ENCODE results near the gene SLC26A3.

Gene SLC26A3

DNA sequence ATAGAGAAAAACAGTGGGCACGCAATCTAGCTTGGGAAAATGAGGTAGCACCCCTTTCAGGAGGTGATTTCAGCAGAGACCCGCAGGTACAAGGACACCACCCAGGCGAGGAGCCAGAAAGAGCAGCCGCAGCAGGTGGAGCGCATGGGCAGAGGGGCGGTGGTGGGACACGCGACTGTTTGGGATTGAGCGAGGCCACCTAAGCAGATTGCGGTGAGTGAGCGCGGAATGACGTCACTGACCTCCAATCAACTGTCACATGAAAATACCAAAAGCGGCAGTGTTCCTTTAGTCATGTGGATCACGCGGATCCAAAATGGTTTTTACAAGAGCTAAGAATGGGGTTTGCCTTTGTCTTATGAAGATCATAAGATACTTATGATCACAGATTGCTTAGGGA is 40.2 kb upstream of the SLC26A3 start:
- no peak overlapping the region for H3K27ac ChIP-seq
- ChIA-PET POLR2A (ENCODE audit: low non-redundant PET) (no interaction called here), CTCF (no interaction called here)
- TF ChIP-seq, protein P1, sequence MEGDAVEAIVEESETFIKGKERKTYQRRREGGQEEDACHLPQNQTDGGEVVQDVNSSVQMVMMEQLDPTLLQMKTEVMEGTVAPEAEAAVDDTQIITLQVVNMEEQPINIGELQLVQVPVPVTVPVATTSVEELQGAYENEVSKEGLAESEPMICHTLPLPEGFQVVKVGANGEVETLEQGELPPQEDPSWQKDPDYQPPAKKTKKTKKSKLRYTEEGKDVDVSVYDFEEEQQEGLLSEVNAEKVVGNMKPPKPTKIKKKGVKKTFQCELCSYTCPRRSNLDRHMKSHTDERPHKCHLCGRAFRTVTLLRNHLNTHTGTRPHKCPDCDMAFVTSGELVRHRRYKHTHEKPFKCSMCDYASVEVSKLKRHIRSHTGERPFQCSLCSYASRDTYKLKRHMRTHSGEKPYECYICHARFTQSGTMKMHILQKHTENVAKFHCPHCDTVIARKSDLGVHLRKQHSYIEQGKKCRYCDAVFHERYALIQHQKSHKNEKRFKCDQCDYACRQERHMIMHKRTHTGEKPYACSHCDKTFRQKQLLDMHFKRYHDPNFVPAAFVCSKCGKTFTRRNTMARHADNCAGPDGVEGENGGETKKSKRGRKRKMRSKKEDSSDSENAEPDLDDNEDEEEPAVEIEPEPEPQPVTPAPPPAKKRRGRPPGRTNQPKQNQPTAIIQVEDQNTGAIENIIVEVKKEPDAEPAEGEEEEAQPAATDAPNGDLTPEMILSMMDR (conservative IDR thresholded peaks at IDR 0.05; ENCODE audit: low read depth) = no peak
- DNase-seq (ENCODE audit: low spot score) = no peak

DNA sequence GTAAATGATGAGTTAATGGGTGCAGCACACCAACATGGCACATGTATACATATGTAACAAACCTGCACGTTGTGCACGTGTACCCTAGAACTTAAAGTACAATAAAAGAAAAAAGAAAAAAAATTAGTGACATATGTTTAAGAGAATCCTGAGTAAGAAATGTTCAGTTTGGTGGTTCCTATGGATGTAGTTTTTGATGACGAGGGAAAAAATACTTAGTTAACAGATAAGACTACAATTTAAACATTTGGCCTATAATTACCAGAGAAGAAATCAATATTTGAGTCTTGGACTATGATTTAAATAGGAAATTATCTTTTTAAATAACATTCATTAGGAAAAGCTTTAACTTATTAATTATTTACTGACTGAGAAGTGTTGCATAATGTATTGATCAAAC is 39.2 kb upstream of the SLC26A3 start:
- no peak for DNase-seq (ENCODE audit: low spot score)
- no peak overlapping the region for H3K27ac ChIP-seq
- CTCF ChIA-PET = no interaction called here

DNA sequence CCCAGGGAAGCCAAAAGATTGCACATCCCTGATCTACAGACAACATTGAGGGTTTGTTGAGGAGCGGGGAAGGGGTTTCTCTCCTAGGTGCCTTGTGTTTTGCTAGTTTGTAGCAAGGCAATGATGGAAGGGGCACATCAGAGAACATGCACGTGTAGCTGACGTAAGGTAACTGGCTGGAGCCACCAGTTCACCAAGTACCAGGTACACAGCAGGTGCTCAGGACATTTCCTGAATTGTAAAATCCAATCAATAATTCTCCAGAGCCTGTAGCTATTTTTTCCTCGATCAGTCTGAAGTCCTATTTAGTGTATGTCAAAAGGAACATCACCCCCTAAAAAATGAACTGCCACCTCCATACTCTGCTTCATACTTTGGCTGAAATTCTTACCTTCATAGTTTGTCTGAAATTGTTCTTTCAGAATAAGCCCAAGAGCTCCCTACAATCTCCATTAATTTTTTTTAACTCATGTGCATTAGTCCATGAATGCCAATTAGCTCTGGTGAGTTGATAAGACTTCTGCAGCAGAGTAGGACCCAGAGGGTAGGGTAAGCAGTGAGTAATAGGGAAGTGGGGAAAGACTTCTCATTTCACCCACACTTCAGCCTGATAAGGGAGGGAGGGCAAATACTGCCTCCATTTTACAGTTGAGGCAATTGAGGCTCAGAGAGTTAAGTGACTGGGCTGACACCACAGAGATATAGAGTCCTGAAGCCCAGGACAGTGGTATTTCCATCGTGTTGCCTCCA is 36.0 kb upstream of the SLC26A3 start:
- CTCF ChIA-PET = no interaction called here
- POLR2A ChIA-PET (ENCODE audit: low non-redundant PET) = no interaction called here

More for the DNA sequence above, 39.2 kb upstream of the SLC26A3 start:
- TF ChIP-seq, protein P1 (conservative IDR thresholded peaks at IDR 0.05; ENCODE audit: low read depth) = no peak
- POLR2A ChIA-PET (ENCODE audit: low non-redundant PET) = no interaction called here

DNA sequence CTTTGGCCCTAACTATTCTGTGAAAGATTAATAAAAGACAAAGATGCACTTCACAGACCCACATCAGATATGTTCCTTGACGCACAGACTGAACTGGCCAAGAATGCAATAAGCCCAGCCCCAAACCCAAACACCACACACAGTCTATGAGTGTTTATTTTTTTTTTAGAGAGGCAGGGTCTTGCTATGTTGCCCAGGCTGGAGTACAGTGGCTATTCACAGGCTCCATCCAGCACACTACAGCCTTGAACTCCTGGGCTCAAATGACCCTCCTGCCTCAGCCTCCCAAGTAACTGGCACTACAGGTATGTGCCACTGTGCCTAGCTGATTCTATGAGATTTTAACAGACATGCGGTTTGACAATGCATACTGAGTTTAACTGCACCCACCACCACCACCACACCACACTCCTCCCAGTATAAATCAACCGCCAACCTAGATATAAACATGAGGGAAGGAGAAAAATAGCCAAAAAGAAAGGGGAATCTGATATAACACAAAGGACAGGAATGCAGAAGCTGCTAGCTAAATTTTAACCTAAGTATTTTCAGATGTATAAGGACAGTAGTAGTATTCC is 35.1 kb upstream of the SLC26A3 start:
- H3K27ac ChIP-seq = no peak overlapping the region
- DNase-seq (ENCODE audit: low spot score) = no peak
- POLR2A ChIA-PET (ENCODE audit: low non-redundant PET) = no interaction called here
- CTCF ChIA-PET = interaction anchor here (0.6 kb wide), 1 partner anchor 37 kb away, joined by 5 read pairs; no protein-coding TSS in a partner anchor
- TF ChIP-seq, protein P1 (conservative IDR thresholded peaks at IDR 0.05; ENCODE audit: low read depth) = no peak

More for the DNA sequence above, 36.0 kb upstream of the SLC26A3 start:
- TF ChIP-seq, protein P1 (conservative IDR thresholded peaks at IDR 0.05; ENCODE audit: low read depth) = no peak
- no peak overlapping the region for H3K27ac ChIP-seq
- DNase-seq (ENCODE audit: low spot score) = no peak

DNA sequence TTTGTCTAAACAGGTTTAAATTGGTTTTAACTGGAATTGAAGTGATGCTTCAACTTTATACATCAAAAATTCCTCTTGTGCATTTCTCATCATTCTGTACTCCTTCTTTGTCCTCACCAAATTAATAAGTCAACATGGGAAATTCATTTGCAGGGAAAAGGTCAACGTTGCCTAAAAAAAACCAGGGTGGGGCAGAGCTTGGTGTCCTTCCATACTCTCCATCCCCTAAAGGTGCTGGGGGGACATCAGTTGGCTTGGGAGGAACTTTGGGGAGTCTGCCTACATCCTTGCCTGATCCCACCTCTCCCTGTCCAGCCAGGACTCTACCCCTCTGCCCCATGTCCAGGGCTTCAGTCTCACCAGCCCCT is 34.1 kb upstream of the SLC26A3 start:
- TF ChIP-seq, protein P1 (conservative IDR thresholded peaks at IDR 0.05; ENCODE audit: low read depth) = no peak
- no peak for DNase-seq (ENCODE audit: low spot score)
- ChIA-PET POLR2A (ENCODE audit: low non-redundant PET) (no interaction called here), CTCF (interaction anchor here (0.6 kb wide), 1 partner anchor 38 kb away, joined by 5 read pairs; no protein-coding TSS in a partner anchor)
- no peak overlapping the region for H3K27ac ChIP-seq

DNA sequence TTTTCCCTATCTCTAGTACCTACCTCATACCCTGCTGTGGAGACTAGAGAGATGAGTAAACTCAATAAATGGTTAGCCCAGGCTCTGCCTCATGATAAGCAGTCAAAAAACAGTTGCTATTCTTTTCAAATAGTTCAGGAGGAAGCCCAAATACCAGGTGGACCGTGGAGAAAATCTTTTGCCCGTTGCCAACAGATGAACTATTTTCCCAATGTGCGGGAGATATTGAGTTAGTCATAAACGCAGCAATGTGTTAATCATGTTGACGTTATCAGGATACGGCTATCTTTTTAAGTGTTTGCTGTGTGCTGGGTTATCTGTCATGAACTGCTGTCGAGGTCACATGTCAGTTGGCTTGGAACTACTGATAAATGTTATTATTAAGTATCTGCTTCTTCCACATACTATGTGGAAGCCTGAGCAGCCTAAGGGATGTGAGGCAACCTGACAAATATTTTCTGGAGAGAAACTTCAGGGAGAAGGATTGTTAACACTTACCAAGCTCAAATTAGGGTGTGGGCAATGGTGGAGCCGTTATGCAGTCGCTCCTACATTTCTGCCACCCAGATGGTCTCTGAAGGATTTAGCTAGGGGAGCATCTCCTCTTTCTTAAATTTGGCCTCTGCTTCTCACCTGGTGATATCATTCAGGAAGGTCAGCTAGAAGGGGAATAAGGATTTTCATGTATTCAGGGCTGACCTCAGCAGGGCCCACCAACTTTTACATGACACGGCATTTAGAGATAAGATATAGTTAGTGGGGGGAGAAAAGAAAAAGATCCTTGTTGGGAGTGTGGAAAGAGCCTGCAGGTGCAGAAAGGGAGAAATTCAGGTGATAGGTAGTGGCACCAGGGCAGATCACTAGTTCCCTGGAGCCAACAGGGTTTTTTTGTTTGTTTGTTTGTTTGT is 33.5 kb upstream of the SLC26A3 start:
- H3K27ac ChIP-seq = no peak overlapping the region
- POLR2A ChIA-PET (ENCODE audit: low non-redundant PET) = no interaction called here
- TF ChIP-seq, protein P1 (conservative IDR thresholded peaks at IDR 0.05; ENCODE audit: low read depth) = no peak
- CTCF ChIA-PET = no interaction called here
- DNase-seq (ENCODE audit: low spot score) = no peak

Data from RWPE1 (cell line).